GM19023 (cell line): ENCODE measurements around the gene SSPN.

Source experiments
- ATAC-seq: cut with Tn5 transposase; IDR thresholded peaks from one replicate; pipeline ENCODE4 v1.9.1; 2021; ENCODE audit warnings: mild to moderate bottlenecking, moderate library complexity; ENCODE audit not compliant: unreplicated experiment

SSPN gene

DNA sequence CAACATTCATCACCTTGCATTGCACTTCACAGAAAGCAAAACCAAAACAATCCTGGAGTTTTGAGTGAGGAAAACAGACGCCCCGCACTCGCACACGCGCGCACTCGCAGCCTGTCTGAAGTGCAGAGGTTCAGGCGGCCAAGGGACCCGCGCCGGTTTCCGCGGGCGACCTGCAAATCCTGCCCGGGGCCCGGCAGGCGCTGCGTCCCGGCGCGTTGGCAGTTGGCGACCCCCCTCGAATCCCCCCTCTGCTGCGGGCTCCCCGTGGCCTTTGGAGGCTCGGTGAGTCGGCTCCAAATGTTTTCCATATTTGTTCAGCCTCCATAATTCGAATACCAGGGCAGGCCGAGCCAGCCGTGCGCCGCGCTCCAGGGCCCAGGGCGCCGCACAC is at the start of gene SSPN:
TSS of gene SSPN (plus strand) at position 324 of the 391 bp plus-strand sequence. CDS start 100 bp downstream, outside the sequence.
- ATAC-seq: peak; percentile 48

- ATAC-seq: no peak
These were observed 47.1 kb upstream of the SSPN start for GRCh38 chr12:26148291-26148690.

DNA sequence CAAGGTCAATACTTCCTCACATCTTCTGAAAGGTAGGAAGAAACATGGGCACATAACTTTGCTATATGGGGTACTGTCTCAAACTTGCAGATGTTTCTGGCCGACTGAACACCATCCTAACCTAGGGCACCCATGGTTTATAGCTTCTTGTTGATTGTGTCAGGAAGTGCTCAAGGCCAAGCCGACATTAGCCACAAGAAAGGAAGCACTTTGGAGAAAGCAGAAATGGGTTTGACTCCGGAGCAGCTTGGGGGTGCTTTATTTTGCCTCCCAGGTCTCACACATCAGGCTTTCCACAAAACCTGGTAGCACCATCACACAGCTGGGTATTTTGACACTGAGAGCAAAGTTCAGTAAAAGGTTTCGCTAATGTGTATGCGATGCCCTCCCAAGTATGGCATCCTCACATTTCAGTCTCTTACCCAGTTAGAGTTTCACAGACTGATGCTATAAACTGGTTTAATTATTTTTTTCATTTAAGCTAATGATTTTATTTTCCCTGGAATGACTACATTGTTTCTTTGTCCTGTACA is 45.3 kb upstream of the SSPN start:
- no peak for ATAC-seq

DNA sequence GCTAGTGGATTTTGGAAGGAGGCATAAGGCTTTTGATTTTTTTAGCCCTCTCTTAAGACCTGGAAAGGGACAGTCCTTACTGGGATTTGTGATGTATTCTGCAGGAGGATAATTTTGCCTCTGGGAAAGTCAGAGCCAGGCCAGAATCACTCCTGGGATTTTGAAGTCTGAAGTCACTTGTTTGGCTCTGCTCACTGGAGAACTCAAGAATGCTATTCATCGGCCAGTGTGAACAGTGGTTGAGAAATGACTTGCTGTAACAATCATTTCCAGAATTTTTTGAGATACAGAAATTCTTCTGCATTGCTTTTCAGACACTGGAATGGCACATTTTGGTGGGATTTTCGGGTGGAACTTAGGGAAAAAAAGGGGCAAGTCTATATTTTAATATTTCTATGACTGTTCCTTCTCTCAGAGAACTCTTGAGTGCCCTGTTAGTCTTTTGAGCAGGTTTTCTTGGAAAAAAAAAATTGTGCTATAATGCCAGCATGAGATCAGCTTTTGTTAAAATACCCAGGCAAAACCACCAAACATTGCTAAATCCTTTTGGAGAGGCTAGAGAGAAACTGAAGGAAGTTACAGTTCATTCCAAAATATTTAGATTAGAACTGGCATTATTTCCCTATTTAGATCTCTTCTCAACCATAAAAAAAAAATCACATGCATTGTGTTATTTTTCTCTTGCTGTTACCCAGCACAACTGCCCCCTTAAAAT is 44.5 kb upstream of the SSPN start:
- ATAC-seq: no peak

DNA sequence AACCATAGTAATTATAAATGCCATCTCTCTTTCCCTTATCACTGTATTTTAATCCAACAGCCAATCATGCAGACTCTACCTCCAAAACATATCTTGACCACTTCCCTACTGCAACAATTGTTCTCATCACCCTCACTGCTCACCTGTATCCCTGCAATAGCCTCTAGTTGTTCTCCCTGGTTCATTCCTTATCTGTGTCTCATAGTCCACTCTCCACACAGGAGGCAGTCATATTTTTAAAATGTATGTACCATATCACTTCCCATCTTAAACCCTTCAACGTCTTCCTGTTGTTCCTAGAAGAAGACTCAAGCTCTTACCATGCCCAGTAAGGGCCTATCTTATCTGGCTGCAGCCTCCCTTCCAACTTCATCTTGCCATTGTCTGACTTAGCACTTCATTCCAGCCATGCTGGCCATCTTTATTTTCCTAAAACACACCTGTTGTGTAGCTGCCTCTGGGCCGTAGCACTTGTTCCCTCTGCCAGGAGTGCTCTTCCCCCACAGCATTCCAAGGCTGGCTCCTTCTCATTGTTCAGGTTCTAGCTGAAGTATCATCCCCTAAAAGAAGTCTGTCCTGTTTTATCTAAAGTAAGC is 42.8 kb upstream of the SSPN start:
- no peak for ATAC-seq

GRCh38 chr12:26153421-26154154 is 41.8 kb upstream of the SSPN start:
- no peak for ATAC-seq

DNA sequence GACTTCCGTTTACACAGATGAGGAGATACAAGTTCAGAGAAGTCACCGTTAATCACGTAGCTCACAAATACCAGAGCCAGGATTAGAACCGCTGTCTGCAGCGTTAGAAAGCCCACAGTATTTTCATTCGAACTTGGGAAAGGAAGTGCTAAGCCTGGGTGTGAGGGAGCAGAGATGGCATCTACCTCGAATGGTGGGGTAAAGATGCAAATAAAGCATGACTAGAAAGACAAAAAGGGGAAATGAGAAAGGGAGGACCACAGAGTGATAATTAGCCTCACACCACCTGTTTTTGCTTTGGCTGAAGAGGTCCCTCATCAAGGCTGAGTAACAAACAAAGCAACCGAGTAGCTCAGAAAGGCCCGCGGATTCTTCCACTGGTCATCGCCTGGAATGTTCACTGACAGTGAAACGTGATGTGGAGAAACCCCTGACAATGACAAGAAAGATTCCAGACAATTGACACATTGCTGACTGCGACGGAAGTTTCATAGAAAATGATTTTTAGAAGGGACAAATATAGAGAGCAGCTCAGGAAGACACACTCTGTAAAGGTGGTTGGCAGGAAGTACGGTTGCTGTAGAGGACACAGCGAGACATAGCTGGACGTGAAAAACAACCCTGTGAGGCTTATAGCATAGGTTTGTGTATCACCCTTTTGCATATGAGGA is 39.0 kb upstream of the SSPN start:
- ATAC-seq: peak; percentile 90

DNA sequence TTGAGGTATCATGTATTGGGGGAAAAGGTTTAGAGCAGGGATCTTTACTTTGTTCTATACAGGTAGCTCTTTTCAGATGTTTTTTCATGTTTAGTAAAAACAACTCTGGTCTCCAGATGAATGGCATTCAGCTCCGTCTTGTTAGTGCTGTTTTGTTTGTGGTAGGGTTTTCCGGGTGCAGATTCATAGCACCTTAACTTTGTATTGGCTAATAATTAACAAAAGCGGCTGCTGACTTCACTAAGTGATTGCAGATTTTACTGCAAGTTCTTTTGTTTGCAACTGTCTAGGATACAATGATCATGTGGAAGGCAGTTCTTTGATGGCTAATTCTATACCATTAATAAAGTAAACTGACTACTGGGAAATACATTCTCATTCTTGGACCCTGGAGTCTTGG is 38.4 kb upstream of the SSPN start:
- peak; percentile 14 for ATAC-seq

- ATAC-seq: no peak
These were observed 37.2 kb upstream of the SSPN start for GRCh38 chr12:26158078-26158764.

- ATAC-seq: no peak
These were observed 33.2 kb upstream of the SSPN start for GRCh38 chr12:26162174-26162573.

DNA sequence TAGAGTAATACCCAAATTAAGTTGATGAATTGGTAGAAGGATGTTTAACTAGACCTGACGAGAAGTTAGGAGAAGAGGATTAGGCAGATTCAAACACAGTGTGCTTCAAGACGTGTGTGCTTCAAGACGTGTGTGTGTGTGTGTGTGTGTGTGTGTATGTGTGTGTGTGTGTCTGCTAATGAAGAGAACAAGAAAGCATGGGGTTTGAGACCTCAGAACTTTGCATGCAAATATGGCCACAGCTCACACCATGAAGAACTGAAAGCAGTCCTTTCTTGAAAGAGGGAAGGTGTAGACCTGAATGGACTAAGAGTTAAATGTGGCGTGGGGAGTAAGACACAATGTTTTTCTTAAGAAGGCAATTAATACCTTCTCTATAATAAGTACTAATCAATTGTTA is 32.5 kb upstream of the SSPN start:
- ATAC-seq: peak; percentile 69

- ATAC-seq: no peak
These were observed 31.3 kb upstream of the SSPN start for GRCh38 chr12:26164118-26164517.

GRCh38 chr12:26172013-26172412 is 23.4 kb upstream of the SSPN start:
- no peak for ATAC-seq

DNA sequence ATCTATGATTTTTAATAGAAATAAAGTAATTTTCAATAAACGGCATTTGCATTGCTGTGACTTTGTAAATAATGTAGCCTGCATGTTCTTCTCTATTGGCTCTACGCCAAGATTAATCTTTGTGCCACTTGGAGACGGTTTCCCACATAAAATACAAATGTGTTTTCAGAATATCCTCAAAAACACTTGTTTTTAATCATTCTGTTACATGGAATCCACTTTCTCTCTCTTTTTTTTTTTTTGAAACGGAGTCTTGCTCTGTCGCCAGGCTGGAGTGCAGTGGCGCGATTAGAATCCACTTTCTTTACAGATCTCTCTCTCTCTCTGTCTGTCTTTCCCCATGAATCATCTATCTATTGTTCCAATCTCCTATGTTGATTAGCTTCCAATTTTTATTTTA is 22.8 kb upstream of the SSPN start:
- no peak for ATAC-seq

- no peak for ATAC-seq
These were observed 22.3 kb upstream of the SSPN start for GRCh38 chr12:26172946-26173552.

GRCh38 chr12:26176725-26177124 is 18.6 kb upstream of the SSPN start:
- ATAC-seq: no peak

- peak; percentile 78 for ATAC-seq
These were observed 18.1 kb upstream of the SSPN start for GRCh38 chr12:26177283-26177682.

GRCh38 chr12:26179826-26180225 is 15.5 kb upstream of the SSPN start:
- no peak for ATAC-seq

DNA sequence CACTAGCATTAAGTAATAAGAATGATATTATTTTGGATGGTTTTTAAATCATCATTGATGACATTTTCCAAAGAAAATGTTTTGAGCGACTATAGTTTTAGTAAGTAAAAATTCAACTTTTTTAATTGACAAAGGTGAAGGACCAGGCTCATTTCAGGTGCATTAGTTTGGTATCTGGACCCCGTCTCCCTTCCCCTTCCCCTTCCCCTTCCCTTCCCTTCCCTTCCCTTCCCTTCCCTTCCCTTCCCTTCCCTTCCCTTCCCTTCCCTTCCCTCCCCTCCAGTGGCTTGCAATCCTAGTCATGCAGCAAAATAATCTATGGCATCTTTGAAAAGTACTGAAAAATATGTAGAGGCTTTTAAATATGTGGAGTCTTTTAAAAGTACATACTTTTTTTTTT is 13.0 kb upstream of the SSPN start:
- ATAC-seq: no peak
